ENCODE results near the gene CREB5.

The CREB5 gene

DNA sequence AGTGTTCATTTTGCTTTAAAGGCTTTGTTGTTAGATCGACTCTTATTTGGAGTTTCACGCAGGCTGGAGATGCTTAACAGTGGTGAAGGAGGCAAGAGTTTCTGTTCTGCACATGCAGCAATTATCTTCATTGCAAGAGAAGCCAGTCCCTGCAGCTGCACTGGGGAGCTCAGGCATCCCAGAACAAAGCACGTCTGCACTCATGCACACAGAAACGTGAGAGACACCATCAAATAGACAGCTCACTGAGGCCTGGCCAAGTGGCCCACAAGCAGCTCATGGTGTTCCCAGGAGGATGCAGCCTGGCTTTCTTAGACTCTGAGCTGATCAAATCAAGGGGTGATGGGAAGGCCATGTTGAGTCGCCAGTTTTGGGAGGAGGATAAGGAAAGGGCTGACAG, 246.1 kb downstream of the CREB5 start:
- TF ChIP-seq GLIS3 (CRISPR knock-in tag; IDR thresholded peaks at IDR 0.05) (no peak), CSDC2 (CRISPR knock-in tag; IDR thresholded peaks at IDR 0.05) (no peak), ZNF8 (CRISPR knock-in tag; IDR thresholded peaks at IDR 0.05) (no peak), ZNF70 (CRISPR knock-in tag; IDR thresholded peaks at IDR 0.05) (no peak), ESRRG (CRISPR knock-in tag; IDR thresholded peaks at IDR 0.05) (no peak), ZC3H10 (CRISPR knock-in tag; IDR thresholded peaks at IDR 0.05) (no peak), ARNTL (CRISPR knock-in tag; IDR thresholded peaks at IDR 0.05; ENCODE audit: borderline replicate concordance, low read depth) (no peak), SNAI2 (CRISPR knock-in tag; IDR thresholded peaks at IDR 0.05) (no peak), ZFP30 (CRISPR knock-in tag; IDR thresholded peaks at IDR 0.05) (no peak), TCF4 (CRISPR knock-in tag; IDR thresholded peaks at IDR 0.05; ENCODE audit: borderline replicate concordance) (no peak), PPARA (CRISPR knock-in tag; IDR thresholded peaks at IDR 0.05; ENCODE audit: borderline replicate concordance) (no peak), ISL1 (CRISPR knock-in tag; IDR thresholded peaks at IDR 0.05) (no peak), BACH2 (CRISPR knock-in tag; IDR thresholded peaks at IDR 0.05; ENCODE audit: borderline replicate concordance) (no peak), OSR1 (CRISPR knock-in tag; IDR thresholded peaks at IDR 0.05) (no peak), TOX (CRISPR knock-in tag; IDR thresholded peaks at IDR 0.05; ENCODE audit: borderline replicate concordance) (no peak)
- TF ChIP-seq, protein P1, sequence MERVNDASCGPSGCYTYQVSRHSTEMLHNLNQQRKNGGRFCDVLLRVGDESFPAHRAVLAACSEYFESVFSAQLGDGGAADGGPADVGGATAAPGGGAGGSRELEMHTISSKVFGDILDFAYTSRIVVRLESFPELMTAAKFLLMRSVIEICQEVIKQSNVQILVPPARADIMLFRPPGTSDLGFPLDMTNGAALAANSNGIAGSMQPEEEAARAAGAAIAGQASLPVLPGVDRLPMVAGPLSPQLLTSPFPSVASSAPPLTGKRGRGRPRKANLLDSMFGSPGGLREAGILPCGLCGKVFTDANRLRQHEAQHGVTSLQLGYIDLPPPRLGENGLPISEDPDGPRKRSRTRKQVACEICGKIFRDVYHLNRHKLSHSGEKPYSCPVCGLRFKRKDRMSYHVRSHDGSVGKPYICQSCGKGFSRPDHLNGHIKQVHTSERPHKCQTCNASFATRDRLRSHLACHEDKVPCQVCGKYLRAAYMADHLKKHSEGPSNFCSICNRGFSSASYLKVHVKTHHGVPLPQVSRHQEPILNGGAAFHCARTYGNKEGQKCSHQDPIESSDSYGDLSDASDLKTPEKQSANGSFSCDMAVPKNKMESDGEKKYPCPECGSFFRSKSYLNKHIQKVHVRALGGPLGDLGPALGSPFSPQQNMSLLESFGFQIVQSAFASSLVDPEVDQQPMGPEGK (CRISPR knock-in tag; IDR thresholded peaks at IDR 0.05; ENCODE audit: borderline replicate concordance) = no peak
- TF ChIP-seq, protein P2, sequence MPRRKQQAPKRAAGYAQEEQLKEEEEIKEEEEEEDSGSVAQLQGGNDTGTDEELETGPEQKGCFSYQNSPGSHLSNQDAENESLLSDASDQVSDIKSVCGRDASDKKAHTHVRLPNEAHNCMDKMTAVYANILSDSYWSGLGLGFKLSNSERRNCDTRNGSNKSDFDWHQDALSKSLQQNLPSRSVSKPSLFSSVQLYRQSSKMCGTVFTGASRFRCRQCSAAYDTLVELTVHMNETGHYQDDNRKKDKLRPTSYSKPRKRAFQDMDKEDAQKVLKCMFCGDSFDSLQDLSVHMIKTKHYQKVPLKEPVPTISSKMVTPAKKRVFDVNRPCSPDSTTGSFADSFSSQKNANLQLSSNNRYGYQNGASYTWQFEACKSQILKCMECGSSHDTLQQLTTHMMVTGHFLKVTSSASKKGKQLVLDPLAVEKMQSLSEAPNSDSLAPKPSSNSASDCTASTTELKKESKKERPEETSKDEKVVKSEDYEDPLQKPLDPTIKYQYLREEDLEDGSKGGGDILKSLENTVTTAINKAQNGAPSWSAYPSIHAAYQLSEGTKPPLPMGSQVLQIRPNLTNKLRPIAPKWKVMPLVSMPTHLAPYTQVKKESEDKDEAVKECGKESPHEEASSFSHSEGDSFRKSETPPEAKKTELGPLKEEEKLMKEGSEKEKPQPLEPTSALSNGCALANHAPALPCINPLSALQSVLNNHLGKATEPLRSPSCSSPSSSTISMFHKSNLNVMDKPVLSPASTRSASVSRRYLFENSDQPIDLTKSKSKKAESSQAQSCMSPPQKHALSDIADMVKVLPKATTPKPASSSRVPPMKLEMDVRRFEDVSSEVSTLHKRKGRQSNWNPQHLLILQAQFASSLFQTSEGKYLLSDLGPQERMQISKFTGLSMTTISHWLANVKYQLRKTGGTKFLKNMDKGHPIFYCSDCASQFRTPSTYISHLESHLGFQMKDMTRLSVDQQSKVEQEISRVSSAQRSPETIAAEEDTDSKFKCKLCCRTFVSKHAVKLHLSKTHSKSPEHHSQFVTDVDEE (CRISPR knock-in tag; IDR thresholded peaks at IDR 0.05) = no peak
- TF ChIP-seq, protein P3, sequence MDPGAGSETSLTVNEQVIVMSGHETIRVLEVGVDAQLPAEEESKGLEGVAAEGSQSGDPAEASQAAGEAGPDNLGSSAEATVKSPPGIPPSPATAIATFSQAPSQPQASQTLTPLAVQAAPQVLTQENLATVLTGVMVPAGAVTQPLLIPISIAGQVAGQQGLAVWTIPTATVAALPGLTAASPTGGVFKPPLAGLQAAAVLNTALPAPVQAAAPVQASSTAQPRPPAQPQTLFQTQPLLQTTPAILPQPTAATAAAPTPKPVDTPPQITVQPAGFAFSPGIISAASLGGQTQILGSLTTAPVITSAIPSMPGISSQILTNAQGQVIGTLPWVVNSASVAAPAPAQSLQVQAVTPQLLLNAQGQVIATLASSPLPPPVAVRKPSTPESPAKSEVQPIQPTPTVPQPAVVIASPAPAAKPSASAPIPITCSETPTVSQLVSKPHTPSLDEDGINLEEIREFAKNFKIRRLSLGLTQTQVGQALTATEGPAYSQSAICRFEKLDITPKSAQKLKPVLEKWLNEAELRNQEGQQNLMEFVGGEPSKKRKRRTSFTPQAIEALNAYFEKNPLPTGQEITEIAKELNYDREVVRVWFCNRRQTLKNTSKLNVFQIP (CRISPR knock-in tag; IDR thresholded peaks at IDR 0.05; ENCODE audit: borderline replicate concordance, low read depth) = no peak
- TF ChIP-seq, protein P4, sequence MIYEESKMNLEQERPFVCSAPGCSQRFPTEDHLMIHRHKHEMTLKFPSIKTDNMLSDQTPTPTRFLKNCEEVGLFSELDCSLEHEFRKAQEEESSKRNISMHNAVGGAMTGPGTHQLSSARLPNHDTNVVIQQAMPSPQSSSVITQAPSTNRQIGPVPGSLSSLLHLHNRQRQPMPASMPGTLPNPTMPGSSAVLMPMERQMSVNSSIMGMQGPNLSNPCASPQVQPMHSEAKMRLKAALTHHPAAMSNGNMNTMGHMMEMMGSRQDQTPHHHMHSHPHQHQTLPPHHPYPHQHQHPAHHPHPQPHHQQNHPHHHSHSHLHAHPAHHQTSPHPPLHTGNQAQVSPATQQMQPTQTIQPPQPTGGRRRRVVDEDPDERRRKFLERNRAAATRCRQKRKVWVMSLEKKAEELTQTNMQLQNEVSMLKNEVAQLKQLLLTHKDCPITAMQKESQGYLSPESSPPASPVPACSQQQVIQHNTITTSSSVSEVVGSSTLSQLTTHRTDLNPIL (CRISPR knock-in tag; IDR thresholded peaks at IDR 0.05; ENCODE audit: low read depth) = no peak
- TF ChIP-seq, protein P5, sequence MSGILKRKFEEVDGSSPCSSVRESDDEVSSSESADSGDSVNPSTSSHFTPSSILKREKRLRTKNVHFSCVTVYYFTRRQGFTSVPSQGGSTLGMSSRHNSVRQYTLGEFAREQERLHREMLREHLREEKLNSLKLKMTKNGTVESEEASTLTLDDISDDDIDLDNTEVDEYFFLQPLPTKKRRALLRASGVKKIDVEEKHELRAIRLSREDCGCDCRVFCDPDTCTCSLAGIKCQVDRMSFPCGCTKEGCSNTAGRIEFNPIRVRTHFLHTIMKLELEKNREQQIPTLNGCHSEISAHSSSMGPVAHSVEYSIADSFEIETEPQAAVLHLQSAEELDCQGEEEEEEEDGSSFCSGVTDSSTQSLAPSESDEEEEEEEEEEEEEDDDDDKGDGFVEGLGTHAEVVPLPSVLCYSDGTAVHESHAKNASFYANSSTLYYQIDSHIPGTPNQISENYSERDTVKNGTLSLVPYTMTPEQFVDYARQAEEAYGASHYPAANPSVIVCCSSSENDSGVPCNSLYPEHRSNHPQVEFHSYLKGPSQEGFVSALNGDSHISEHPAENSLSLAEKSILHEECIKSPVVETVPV (CRISPR knock-in tag; IDR thresholded peaks at IDR 0.05) = no peak
- ATAC-seq = no peak

DNA sequence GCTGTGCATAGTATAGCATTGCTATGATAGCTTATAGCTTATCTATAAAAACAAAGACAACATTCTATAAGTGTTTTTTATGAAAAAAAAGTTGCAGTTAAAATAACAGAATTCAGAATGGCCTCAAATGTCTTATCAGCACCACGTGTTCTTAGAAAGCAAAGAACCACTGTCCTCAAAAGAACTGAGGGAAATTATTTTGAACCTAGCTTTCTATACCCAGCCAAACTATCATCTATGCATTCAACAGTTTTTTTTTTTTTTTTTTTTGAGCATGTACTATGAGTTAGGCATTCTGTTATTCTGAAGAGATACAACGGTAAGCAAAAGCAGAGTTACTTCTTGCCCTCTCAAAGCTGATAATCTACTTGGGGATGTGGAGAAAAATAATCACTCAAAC, 247.8 kb downstream of the CREB5 start:
- no peak for ATAC-seq
- no peak for TF ChIP-seq SNAI2 (CRISPR knock-in tag; IDR thresholded peaks at IDR 0.05)
- no peak for TF ChIP-seq ZFP3 (CRISPR knock-in tag; IDR thresholded peaks at IDR 0.05)
- TF ChIP-seq PPARA (CRISPR knock-in tag; IDR thresholded peaks at IDR 0.05; ENCODE audit: borderline replicate concordance) = no peak
- no peak for TF ChIP-seq CSDC2 (CRISPR knock-in tag; IDR thresholded peaks at IDR 0.05)
- no peak for TF ChIP-seq ARNTL (CRISPR knock-in tag; IDR thresholded peaks at IDR 0.05; ENCODE audit: borderline replicate concordance, low read depth)
- no peak for TF ChIP-seq GLIS3 (CRISPR knock-in tag; IDR thresholded peaks at IDR 0.05)
- TF ChIP-seq ZC3H10 (CRISPR knock-in tag; IDR thresholded peaks at IDR 0.05) = no peak
- no peak for TF ChIP-seq ZNF70 (CRISPR knock-in tag; IDR thresholded peaks at IDR 0.05)
- no peak for TF ChIP-seq TOX (CRISPR knock-in tag; IDR thresholded peaks at IDR 0.05; ENCODE audit: borderline replicate concordance)
- TF ChIP-seq ZNF8 (CRISPR knock-in tag; IDR thresholded peaks at IDR 0.05) = no peak
- TF ChIP-seq RARB (CRISPR knock-in tag; IDR thresholded peaks at IDR 0.05) = no peak
- TF ChIP-seq BACH2 (CRISPR knock-in tag; IDR thresholded peaks at IDR 0.05; ENCODE audit: borderline replicate concordance) = no peak
- no peak for TF ChIP-seq ESRRG (CRISPR knock-in tag; IDR thresholded peaks at IDR 0.05)
- TF ChIP-seq ZNF565 (CRISPR knock-in tag; conservative IDR thresholded peaks at IDR 0.05; ENCODE audit: low read depth) = no peak
- no peak for TF ChIP-seq ISL1 (CRISPR knock-in tag; IDR thresholded peaks at IDR 0.05)
- TF ChIP-seq OSR1 (CRISPR knock-in tag; IDR thresholded peaks at IDR 0.05) = no peak
- TF ChIP-seq, protein P4 (CRISPR knock-in tag; IDR thresholded peaks at IDR 0.05; ENCODE audit: low read depth) = no peak
- TF ChIP-seq ZFP30 (CRISPR knock-in tag; IDR thresholded peaks at IDR 0.05) = no peak
- TF ChIP-seq, protein P1 (CRISPR knock-in tag; IDR thresholded peaks at IDR 0.05; ENCODE audit: borderline replicate concordance) = no peak
- TF ChIP-seq, protein P2 (CRISPR knock-in tag; IDR thresholded peaks at IDR 0.05) = no peak

Data from SK-N-SH treated with all-trans-retinoic acid at 6 μM for 48 hours (cell line).